ENCODE data around the gene TRAPPC3.

TRAPPC3 gene

GRCh38 chr1:36178471-36179219 is 29.4 kb upstream of the TRAPPC3 start:
- FAIRE-seq: no peak
- no peak for TF ChIP-seq CTCF (IDR thresholded peaks at IDR 0.05; ENCODE audit: insufficient read depth, missing control alignments)
- DNase-seq (ENCODE audit: insufficient read length, low spot score): no peak

- DNase-seq (ENCODE audit: insufficient read length, low spot score) (no peak), FAIRE-seq (no peak)
- no peak for TF ChIP-seq CTCF (IDR thresholded peaks at IDR 0.05; ENCODE audit: insufficient read depth, missing control alignments)
These were observed 28.5 kb upstream of the TRAPPC3 start for GRCh38 chr1:36177589-36178431.

GRCh38 chr1:36176106-36176949 is 27.0 kb upstream of the TRAPPC3 start:
- FAIRE-seq: no peak
- DNase-seq (ENCODE audit: insufficient read length, low spot score): no peak
- TF ChIP-seq CTCF (IDR thresholded peaks at IDR 0.05; ENCODE audit: insufficient read depth, missing control alignments): no peak

- no peak for TF ChIP-seq CTCF (IDR thresholded peaks at IDR 0.05; ENCODE audit: insufficient read depth, missing control alignments)
- DNase-seq (ENCODE audit: insufficient read length, low spot score): no peak
- no peak for FAIRE-seq
These were observed 26.1 kb upstream of the TRAPPC3 start for GRCh38 chr1:36175137-36176095.

- TF ChIP-seq CTCF (IDR thresholded peaks at IDR 0.05; ENCODE audit: insufficient read depth, missing control alignments): no peak
- FAIRE-seq (no peak), DNase-seq (ENCODE audit: insufficient read length, low spot score) (no peak)
These were observed 25.4 kb upstream of the TRAPPC3 start for GRCh38 chr1:36174713-36175112.

GRCh38 chr1:36172983-36173382 is 23.7 kb upstream of the TRAPPC3 start:
- DNase-seq (ENCODE audit: insufficient read length, low spot score) (no peak), FAIRE-seq (no peak)
- TF ChIP-seq CTCF (IDR thresholded peaks at IDR 0.05; ENCODE audit: insufficient read depth, missing control alignments): no peak
